HG03280 (cell line): ENCODE results near the gene ACTR8.
"Not testable (repeated sequence)": the region's sequence is repeated elsewhere in the genome, so short reads cannot be mapped to it uniquely, and the experiment has no call there.

Experiments
- ATAC-seq: cut with Tn5 transposase; IDR thresholded peaks from one replicate; pipeline ENCODE4 v1.9.1; 2021; ENCODE audit warnings: mild to moderate bottlenecking, moderate library complexity; ENCODE audit not compliant: unreplicated experiment

ACTR8 gene

DNA sequence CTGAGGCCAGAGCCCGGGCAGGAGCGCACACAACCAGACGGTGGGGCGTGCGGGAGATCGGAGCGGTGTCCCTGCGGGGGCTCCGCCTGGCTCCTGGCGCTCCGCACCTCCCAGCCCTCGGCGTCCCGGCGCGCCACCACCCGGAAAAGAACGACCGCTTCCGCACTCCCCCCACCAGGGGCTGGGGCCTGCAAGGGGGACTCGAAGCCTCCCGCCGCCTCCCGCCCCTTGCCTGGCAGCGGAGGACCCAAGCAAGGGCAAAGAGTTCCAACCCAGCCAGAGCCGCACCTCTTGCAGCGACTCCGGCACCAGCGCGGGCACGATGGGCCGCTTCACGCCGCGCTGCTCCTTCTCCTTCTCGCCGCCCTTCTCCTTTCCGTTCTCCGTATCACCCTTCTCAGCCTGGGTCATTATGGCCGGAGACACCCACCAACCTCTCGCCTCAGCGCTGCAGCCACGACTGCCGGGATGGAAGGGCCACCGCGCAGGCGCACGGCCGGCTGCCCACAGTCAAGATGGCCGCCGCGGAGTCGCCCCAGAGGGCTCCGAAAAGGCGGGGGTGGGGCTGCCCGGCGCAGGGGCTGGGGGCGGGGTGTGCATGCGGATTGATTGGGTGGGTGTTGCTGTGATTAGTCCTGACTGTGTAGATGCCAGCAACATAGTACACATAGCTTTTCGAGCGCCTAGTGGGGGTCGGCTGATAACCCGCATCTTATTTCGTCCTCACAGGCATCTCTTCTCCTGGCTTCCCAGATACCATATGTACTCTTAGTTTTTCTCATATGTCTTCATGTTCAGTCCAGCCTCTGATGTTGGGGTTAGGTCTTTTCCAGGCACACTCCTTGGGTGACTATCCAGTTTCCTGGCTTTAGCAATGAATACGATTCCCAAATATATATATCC lies at the start of gene ACTR8:
Gene ACTR8 (minus strand): TSS at position 462 of the 903 bp plus-strand sequence. CDS start 51 bp downstream, at position 411.
- ATAC-seq, result peak; percentile 81

DNA sequence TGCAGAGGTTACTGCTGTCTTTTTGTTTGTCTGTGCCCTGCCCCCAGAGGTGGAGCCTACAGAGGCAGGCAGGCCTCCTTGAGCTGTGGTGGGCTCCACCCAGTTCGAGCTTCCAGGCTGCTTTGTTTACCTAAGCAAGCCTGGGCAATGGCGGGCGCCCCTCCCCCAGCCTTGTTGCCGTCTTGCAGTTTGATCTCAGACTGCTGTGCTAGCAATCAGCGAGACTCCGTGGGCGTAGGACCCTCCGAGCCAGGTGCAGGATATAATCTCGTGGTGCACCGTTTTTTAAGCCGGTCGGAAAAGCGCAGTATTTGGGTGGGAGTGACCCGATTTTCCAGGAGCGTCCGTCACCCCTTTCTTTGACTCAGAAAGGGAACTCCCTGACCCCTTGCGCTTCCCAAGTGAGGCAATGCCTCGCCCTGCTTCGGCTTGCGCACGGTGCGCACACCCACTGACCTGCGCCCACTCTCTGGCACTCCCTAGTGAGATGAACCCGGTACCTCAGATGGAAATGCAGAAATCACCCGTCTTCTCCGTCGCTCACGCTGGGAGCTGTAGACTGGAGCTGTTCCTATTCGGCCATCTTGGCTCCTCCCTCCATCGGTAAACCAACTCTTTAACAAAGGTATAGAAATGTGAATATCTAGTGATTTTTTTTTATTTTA lies 45.4 kb upstream of the ACTR8 start:
- ATAC-seq, result not testable (repeated sequence)

DNA sequence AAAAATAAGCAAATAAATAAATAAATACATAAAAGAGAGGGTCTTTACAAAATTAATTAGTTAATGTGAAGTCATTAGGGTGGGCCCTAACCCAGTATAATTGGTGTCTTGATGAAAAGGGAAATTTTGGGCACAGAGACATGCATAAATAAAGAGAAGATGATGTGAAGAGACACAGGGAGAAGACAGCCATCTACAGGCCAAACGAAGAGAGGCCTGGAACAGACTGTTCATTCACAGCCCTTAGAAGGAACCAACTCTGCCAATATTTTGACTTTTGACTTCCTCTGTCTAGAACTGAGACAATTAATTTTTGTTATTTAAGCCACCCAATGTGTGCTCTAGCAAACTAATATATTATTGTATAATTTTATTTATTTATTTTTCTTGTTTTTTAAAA lies 39.3 kb upstream of the ACTR8 start:
- ATAC-seq, result no peak

DNA sequence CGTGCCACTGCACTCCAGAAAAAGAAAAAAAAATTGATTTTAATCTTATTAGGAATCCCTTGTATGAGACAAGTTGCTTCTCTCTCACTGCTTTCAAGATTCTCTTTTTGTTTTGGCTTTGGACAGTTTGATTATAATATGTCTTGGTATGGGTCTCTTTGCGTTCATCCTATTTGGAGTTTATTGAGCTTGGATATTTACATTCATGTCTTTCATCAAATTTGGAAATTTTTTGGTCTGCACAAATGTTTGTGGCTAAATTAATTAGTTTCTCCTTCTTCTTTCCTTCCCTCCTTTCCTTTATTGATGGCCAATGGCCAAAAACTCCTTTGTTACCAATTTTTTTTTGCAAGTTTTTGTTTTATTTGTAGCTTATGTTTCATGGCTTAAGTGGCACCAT lies 37.8 kb upstream of the ACTR8 start:
- no peak for ATAC-seq

- ATAC-seq, result no peak
Measured at GRCh38 chr3:53913401-53913800, 31.4 kb upstream of the ACTR8 start.

DNA sequence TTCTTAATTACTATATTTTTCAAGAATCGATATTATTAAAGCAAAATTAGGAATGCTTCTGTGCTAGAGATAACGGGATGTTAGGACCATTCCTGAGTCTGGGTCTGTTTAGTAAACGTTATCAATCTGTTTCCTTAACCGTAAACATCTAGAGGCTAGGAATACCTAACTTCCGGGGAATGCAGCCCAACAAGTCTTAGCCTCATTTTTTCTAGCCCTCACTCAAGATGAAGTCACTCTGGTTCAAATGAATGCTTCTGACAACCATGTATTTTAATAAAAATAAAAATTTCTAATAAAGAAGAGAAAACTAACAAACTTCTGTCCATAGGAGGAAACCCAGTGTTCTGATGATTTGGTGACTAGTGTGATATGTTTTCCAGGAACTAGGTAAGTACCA lies 20.8 kb upstream of the ACTR8 start:
- no peak for ATAC-seq

DNA sequence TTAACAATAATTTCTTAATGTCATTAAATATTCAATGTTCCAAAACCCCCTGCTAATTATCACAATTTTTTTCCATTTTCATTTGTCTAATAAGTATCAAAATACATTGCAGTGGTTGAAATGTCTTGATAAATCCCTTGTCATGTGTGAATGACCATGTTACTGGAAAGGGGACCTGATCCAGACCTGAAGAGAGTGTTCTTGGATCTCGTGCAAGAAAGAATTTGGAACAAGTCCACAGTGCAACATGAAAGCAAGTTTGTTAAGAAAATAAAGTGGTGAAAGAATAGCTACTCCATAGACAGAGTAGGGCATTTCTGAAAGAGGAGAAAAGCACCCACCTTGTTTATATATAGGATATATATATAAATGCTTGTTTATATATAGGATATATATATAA lies 20.1 kb upstream of the ACTR8 start:
- no peak for ATAC-seq

DNA sequence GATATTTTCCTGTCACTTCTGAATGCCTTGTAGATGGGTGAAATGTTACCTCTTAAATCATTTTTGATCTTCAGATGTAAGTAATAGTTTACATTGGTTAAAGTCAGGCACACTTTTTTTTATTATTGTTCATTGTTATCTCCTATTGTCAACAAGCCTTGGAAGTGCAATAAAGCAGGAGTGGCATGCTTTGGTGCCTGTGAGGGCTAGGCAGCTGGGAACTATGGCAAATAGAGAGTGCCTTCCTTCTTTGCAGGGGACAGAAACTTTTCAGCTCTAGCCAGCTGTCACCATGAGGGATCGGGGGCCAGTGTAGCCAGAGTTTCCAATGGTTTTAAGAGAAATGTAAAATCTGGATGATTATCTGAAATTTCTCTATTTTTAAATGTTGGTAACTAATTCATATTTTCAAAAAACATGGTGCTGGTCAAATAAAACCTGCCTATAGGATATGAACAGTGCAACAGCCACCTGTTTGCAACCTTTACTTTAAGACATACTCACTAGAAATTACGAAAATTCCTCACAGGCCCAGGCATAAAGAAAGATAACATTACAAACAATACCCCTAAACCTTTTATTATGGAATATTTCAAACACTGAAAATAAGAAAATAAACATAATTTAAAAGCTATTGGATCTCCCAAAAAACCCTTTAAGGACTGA lies 18.8 kb upstream of the ACTR8 start:
- no peak for ATAC-seq

DNA sequence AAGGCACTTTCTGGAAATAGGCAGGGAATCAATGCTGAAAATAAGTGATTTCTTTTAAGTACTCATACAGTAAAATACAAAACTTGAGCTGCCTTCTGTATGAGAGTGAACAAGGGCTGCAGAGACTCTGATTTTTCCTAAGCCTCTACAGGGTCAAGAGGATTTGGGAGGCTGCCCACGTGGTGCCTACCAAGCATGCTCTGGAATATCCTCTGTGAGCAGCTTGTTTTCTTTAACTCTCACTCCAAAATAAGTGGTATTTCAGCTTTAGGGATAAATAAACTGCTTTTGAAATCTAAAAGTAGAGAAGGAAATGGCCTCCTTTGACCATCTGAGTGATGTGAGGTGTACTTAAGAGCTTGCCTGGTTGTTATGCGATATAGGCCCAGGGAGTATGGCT lies 17.8 kb upstream of the ACTR8 start:
- ATAC-seq, result no peak

- no peak for ATAC-seq
Measured at GRCh38 chr3:53892286-53892637, 10.3 kb upstream of the ACTR8 start.

DNA sequence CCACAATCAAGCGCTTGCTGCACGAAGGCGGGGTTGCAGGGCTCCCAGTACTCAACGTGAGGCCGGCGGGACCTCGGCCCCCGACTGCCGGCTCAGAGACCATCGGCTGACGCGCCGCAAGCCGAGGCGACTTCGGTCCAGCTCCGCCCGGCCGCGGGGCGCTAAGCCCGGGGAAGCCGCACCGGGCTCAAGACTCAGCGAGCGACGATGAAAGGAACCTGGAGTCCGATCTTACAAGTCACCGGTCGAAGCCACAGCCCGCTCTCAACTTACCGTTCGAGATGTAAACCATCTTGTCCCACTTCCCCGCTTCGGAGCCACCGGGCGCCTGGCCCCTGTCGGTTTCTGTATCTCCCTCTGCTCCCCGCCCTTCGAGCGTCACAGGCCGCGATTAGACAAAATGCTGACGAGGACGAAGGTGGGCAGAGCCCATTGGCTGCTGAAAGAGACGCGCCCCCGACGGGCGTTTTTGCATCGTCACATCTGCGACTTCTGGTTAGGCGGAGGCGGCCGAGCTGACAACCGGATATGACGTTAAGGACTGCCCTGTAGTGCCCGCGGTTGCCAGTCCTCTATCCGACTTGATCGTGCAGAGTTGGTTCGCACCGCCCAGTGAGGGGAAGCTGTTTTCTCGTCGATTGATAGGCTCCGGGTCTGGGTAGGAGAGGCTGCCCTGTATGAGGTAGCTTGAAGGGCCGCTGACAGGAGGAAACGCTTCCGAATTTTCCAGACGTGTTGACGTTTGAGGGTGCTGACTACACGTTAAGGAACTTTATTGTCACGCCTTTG lies 9.7 kb upstream of the ACTR8 start, which contains the start of gene SELENOK:
Gene SELENOK (minus strand): TSS at position 363 of the 789 bp plus-strand sequence.
- ATAC-seq, result peak; percentile 95

GRCh38 chr3:53890726-53891475 lies 8.9 kb upstream of the ACTR8 start:
- no peak for ATAC-seq

DNA sequence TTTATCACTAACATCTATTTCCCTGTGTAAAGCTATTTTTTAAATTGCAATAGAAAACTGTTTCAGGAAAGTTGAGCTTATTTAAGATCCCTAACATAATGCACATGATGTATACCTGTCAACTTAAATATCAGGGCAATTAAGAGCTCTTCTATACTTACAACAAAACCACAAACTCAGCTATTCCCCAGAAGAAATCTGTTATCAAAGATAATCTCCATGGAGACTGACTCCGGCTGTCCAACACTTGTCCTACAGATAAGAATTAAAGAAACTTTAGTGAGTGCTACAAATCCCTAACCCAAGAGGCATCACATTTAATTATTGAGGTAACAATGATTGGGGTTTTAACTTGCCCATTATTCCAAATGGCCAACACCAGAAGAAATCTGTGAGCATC lies 6.3 kb upstream of the ACTR8 start:
- no peak for ATAC-seq

GRCh38 chr3:53887446-53887845 lies 5.5 kb upstream of the ACTR8 start:
- ATAC-seq, result no peak

DNA sequence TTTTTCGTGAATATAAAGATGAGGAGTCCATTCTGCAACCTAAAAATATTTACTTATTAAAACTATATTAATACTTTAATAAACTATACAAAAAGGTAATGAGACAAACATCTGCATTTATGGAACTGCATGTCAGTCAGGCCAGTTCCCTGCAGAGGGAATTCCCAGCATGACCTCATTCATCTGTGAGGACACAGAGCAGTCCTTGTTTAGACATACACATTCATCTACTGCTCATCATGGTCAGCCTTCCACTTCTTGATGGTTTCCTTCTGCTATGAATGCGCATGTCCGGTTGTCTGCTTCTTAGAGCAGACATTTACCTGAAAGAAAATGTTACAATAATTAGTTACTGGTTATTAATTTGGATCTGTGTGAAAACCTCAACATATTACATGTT lies 3.3 kb upstream of the ACTR8 start:
- no peak for ATAC-seq

DNA sequence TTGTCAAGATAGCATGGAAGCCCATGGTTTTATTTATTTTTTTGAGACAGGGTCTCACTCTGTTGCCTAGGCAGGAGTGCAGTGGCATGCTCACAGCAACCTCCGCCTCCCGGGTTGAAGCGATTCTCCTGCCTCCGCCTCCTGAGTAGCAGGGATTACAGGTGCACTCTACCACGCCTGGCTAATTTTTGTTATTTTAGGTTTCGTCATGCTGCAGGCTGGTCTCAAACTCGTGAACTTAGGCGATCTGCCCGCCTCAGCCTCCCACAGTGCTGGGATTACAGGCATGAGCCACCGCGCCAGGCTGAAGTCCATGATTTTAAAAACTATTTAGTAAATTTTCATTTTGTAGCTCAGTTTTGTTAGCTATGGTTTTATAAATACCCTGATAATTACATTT lies 2.7 kb upstream of the ACTR8 start:
- ATAC-seq, result no peak

- ATAC-seq, result no peak
Measured at GRCh38 chr3:53883008-53883407, 1.1 kb upstream of the ACTR8 start.

- no peak for ATAC-seq
Measured at GRCh38 chr3:53880396-53881345, 1.3 kb downstream of the ACTR8 start.
